ENCODE results near the gene SEC14L6.

The SEC14L6 gene

DNA sequence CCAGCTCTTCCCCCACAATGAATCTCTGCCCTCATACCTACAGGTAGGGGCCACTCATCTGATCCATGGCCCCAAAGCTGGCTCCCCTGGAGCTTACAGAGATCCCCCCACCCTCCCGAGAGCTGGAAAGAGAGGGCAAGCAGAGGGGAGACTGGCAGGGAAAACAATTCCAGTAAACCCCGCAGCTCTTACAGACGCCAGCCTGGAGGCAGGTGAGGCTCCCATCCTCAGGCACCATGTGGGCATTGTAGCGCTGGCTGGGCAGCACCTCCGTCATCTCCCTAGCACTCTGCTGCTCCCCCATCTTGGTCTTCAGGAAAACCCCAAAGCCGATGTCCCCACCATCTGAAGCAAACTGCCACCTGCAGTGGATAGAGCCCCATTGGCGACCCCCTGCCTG is 55.2 kb downstream of the SEC14L6 start:
- no peak for DNase-seq

DNA sequence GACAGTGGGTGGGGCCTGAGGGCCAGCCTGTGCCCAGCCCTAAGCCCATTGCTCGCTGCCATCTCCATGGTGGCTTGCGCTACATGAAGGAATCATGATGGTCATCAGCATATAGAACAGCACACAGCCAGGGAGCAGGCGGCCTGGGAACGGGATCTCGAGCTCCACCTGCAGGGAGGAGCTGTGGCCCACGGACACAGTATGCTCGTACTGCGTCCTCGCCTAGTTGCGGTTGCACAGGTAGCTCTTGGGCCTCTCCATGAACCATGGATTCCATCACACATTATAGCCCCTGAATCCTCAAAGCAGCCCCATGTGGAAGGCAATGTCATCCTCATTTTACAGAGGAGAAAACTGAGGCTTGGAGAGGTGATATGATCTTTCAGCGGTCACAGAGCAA is 56.1 kb downstream of the SEC14L6 start:
- DNase-seq, result no peak

GRCh38 chr22:30488121-30488520 is 58.4 kb downstream of the SEC14L6 start:
- DNase-seq, result no peak

- DNase-seq, result no peak
Measured at GRCh38 chr22:30486661-30487115, 59.9 kb downstream of the SEC14L6 start.

- DNase-seq, result no peak
Measured at GRCh38 chr22:30486118-30486517, 60.4 kb downstream of the SEC14L6 start.

GRCh38 chr22:30485362-30485988 is 61.1 kb downstream of the SEC14L6 start:
- DNase-seq, result no peak

- DNase-seq, result no peak
Measured at GRCh38 chr22:30483169-30483568, 63.4 kb downstream of the SEC14L6 start.

- DNase-seq, result no peak
Measured at GRCh38 chr22:30481711-30482110, 64.8 kb downstream of the SEC14L6 start.

DNA sequence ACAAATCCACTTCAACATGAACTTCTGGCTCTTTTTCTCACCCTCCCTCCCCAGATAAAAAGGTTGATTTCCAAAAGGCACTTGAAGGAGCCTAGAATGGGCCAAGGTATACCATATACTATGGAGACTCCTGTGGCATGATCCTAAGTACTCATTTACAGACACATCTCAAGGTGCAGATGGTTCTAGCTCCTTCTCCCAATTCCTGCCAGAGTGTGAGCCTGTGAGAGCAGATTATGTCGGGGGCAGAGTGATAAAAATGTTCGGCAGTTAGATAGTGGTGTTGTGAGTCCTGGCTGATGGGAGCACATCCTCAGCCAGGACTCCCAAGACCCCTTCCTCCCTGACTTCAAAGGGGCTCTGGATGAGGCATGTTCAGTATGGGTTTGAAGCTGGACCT is 66.6 kb downstream of the SEC14L6 start:
- no peak for DNase-seq

DNA sequence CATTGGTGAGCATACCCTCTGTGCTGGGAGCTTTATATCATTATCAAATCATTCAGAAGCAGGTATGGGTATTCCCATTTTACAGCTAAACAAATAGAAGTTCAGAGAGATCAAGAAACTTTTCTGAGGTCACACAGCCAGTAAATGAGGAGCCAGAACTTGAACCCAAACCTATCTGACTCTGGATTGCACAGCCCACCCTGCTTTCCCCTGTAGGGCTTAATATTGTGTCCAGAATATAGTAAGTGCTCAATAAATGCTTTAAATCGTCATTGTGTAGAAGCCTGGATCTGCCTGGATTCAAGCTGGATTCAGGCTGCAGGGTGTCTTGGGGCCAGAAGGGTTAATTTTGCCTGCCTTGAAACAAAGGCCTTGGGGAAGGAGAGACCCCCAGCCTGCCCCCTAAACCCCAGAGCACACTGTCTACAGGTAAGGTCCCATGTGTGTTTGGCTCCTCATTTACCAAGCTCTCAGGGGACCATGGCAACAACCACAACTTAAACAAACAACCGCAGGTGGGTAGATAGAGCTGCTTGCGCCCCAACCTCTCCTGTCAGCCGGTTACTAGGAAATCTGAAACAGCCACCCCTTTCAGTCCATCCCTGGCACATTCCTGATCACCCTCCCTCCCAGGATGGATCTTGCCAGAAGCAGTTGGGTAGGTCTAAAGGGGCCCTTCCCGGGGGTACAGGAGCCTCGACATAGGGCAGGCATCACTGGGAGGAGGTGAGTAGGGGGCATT is 71.7 kb downstream of the SEC14L6 start:
- no peak for DNase-seq

- DNase-seq, result no peak
Measured at GRCh38 chr22:30474121-30474520, 72.4 kb downstream of the SEC14L6 start.

GRCh38 chr22:30472994-30473720 is 73.4 kb downstream of the SEC14L6 start:
- no peak for DNase-seq

Data from NCI-H446 treated with DMSO at 0.1 percent for 48 hours (cell line).